ENCODE measurements around the gene HCN4.

Gene HCN4

GRCh38 chr15:73317651-73318462, 50.9 kb downstream of the HCN4 start:
- Histone ChIP-seq H3K4me1 (ENCODE audit: insufficient read depth, low read length, poor library complexity, severe bottlenecking) (no peaks in the 10 kb centered on the region), H3K27me3 (ENCODE audit: insufficient read depth, low read length, poor library complexity, severe bottlenecking) (no peaks in the 10 kb centered on the region), H3F3A (ENCODE audit: low read depth) (no peaks in the 10 kb centered on the region), H3K4me3 (ENCODE audit: low read length, poor library complexity, severe bottlenecking) (no peak overlapping the region), H4K20me1 (ENCODE audit: insufficient read depth, low read length, poor library complexity, severe bottlenecking) (no peaks in the 10 kb centered on the region), H3K9ac (ENCODE audit: low read depth, low read length, poor library complexity, severe bottlenecking) (no peak overlapping the region), H3K9me3 (ENCODE audit: insufficient read depth, low read depth, low read length) (no peaks in the 10 kb centered on the region), H3K4me2 (ENCODE audit: low read depth, low read length, poor library complexity, severe bottlenecking) (no peak overlapping the region), H3K36me3 (ENCODE audit: insufficient read depth, low read length) (no peaks in the 10 kb centered on the region), H2AFZ (ENCODE audit: low read length) (no peak overlapping the region), H3K9me2 (replicated peaks; ENCODE audit: low read depth, low read length) (no peaks in the 10 kb centered on the region), H3K79me2 (ENCODE audit: insufficient read depth, low read length) (no peaks in the 10 kb centered on the region)
- TF ChIP-seq, protein P1, sequence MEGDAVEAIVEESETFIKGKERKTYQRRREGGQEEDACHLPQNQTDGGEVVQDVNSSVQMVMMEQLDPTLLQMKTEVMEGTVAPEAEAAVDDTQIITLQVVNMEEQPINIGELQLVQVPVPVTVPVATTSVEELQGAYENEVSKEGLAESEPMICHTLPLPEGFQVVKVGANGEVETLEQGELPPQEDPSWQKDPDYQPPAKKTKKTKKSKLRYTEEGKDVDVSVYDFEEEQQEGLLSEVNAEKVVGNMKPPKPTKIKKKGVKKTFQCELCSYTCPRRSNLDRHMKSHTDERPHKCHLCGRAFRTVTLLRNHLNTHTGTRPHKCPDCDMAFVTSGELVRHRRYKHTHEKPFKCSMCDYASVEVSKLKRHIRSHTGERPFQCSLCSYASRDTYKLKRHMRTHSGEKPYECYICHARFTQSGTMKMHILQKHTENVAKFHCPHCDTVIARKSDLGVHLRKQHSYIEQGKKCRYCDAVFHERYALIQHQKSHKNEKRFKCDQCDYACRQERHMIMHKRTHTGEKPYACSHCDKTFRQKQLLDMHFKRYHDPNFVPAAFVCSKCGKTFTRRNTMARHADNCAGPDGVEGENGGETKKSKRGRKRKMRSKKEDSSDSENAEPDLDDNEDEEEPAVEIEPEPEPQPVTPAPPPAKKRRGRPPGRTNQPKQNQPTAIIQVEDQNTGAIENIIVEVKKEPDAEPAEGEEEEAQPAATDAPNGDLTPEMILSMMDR (conservative IDR thresholded peaks at IDR 0.05; ENCODE audit: low read length) = no peak
- no peak for TF ChIP-seq EZH2phosphoT487 (IDR thresholded peaks at IDR 0.05; ENCODE audit: borderline replicate concordance)

GRCh38 chr15:73313861-73314260, 54.9 kb downstream of the HCN4 start:
- H3K36me3 ChIP-seq (ENCODE audit: insufficient read depth, low read length) = no peaks in the 10 kb centered on the region
- no peak overlapping the region for H2AFZ ChIP-seq (ENCODE audit: low read length)

DNA sequence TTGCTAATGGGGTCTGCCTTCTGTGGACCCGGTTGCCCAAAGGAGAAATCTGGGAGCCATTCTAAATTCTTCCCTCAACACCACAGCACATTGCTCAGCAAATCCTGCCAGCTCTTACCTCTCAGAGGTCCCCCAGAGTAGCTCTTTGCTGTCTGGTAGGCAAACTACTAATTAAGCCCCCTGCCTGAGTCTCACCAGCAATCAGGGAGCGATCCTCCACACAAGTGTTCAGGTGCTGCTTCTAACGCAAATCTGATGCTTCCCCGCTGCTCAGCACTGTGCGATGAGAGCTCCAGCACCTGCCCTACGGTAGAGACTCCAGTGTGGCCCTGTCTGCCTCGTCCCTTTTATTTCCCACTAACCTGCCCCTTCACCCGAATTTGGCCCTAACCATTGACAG, 60.5 kb downstream of the HCN4 start:
- H3K36me3 ChIP-seq (ENCODE audit: insufficient read depth, low read length) = no peaks in the 10 kb centered on the region

More at GRCh38 chr15:73313861-73314260, 54.9 kb downstream of the HCN4 start:
- Histone ChIP-seq H3K79me2 (ENCODE audit: insufficient read depth, low read length) (no peaks in the 10 kb centered on the region), H4K20me1 (ENCODE audit: insufficient read depth, low read length, poor library complexity, severe bottlenecking) (no peaks in the 10 kb centered on the region), H3K9ac (ENCODE audit: low read depth, low read length, poor library complexity, severe bottlenecking) (no peak overlapping the region), H3K4me1 (ENCODE audit: insufficient read depth, low read length, poor library complexity, severe bottlenecking) (no peaks in the 10 kb centered on the region), H3K4me3 (ENCODE audit: low read length, poor library complexity, severe bottlenecking) (no peak overlapping the region), H3K9me2 (replicated peaks; ENCODE audit: low read depth, low read length) (no peaks in the 10 kb centered on the region), H3K4me2 (ENCODE audit: low read depth, low read length, poor library complexity, severe bottlenecking) (no peak overlapping the region), H3K27me3 (ENCODE audit: insufficient read depth, low read length, poor library complexity, severe bottlenecking) (no peaks in the 10 kb centered on the region), H3F3A (ENCODE audit: low read depth) (no peaks in the 10 kb centered on the region), H3K9me3 (ENCODE audit: insufficient read depth, low read depth, low read length) (no peaks in the 10 kb centered on the region)
- no peak for TF ChIP-seq EZH2phosphoT487 (IDR thresholded peaks at IDR 0.05; ENCODE audit: borderline replicate concordance)

More for the DNA sequence above, 60.5 kb downstream of the HCN4 start:
- H3K27me3 ChIP-seq (ENCODE audit: insufficient read depth, low read length, poor library complexity, severe bottlenecking) = no peaks in the 10 kb centered on the region
- TF ChIP-seq EZH2phosphoT487 (IDR thresholded peaks at IDR 0.05; ENCODE audit: borderline replicate concordance) = no peak
- TF ChIP-seq, protein P1 (conservative IDR thresholded peaks at IDR 0.05; ENCODE audit: low read length) = no peak
- no peaks in the 10 kb centered on the region for H3K9me2 ChIP-seq (replicated peaks; ENCODE audit: low read depth, low read length)
- H3K9ac ChIP-seq (ENCODE audit: low read depth, low read length, poor library complexity, severe bottlenecking) = no peak overlapping the region
- no peaks in the 10 kb centered on the region for H3K79me2 ChIP-seq (ENCODE audit: insufficient read depth, low read length)
- no peak overlapping the region for H2AFZ ChIP-seq (ENCODE audit: low read length)
- H3K4me1 ChIP-seq (ENCODE audit: insufficient read depth, low read length, poor library complexity, severe bottlenecking) = no peaks in the 10 kb centered on the region
- no peaks in the 10 kb centered on the region for H3F3A ChIP-seq (ENCODE audit: low read depth)
- no peak overlapping the region for H3K4me3 ChIP-seq (ENCODE audit: low read length, poor library complexity, severe bottlenecking)
- H4K20me1 ChIP-seq (ENCODE audit: insufficient read depth, low read length, poor library complexity, severe bottlenecking) = no peaks in the 10 kb centered on the region
- no peaks in the 10 kb centered on the region for H3K9me3 ChIP-seq (ENCODE audit: insufficient read depth, low read depth, low read length)
- no peak overlapping the region for H3K4me2 ChIP-seq (ENCODE audit: low read depth, low read length, poor library complexity, severe bottlenecking)

Data from Loucy (cell line).